ENCODE results near the gene DNAJC9.

DNA sequence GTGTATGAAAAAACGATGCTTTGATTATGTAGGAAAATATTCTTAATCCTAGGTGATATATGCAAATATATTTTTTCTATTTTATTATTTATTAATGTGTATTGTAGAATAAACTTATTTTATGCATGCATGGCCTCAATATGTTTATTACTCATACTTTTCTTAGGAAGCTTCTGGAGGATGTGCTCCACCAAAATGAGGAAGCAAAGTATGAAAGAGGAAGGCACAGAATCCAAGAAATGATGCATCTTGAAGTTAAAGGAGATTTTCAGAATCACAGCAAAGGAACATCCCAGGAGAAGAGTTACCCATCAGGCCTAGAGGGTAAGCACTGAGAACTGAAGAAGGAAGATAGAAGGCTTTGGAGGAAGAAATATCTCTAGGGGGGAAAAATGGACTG is 40.4 kb upstream of the DNAJC9 start:
- TF ChIP-seq, protein P1, sequence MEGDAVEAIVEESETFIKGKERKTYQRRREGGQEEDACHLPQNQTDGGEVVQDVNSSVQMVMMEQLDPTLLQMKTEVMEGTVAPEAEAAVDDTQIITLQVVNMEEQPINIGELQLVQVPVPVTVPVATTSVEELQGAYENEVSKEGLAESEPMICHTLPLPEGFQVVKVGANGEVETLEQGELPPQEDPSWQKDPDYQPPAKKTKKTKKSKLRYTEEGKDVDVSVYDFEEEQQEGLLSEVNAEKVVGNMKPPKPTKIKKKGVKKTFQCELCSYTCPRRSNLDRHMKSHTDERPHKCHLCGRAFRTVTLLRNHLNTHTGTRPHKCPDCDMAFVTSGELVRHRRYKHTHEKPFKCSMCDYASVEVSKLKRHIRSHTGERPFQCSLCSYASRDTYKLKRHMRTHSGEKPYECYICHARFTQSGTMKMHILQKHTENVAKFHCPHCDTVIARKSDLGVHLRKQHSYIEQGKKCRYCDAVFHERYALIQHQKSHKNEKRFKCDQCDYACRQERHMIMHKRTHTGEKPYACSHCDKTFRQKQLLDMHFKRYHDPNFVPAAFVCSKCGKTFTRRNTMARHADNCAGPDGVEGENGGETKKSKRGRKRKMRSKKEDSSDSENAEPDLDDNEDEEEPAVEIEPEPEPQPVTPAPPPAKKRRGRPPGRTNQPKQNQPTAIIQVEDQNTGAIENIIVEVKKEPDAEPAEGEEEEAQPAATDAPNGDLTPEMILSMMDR (IDR thresholded peaks at IDR 0.05; ENCODE audit: insufficient read depth, low read length) = no peak
- TF ChIP-seq POLR2AphosphoS5 (IDR thresholded peaks at IDR 0.05; ENCODE audit: low read depth) = no peak
- TF ChIP-seq, protein P2, sequence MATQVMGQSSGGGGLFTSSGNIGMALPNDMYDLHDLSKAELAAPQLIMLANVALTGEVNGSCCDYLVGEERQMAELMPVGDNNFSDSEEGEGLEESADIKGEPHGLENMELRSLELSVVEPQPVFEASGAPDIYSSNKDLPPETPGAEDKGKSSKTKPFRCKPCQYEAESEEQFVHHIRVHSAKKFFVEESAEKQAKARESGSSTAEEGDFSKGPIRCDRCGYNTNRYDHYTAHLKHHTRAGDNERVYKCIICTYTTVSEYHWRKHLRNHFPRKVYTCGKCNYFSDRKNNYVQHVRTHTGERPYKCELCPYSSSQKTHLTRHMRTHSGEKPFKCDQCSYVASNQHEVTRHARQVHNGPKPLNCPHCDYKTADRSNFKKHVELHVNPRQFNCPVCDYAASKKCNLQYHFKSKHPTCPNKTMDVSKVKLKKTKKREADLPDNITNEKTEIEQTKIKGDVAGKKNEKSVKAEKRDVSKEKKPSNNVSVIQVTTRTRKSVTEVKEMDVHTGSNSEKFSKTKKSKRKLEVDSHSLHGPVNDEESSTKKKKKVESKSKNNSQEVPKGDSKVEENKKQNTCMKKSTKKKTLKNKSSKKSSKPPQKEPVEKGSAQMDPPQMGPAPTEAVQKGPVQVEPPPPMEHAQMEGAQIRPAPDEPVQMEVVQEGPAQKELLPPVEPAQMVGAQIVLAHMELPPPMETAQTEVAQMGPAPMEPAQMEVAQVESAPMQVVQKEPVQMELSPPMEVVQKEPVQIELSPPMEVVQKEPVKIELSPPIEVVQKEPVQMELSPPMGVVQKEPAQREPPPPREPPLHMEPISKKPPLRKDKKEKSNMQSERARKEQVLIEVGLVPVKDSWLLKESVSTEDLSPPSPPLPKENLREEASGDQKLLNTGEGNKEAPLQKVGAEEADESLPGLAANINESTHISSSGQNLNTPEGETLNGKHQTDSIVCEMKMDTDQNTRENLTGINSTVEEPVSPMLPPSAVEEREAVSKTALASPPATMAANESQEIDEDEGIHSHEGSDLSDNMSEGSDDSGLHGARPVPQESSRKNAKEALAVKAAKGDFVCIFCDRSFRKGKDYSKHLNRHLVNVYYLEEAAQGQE (IDR thresholded peaks at IDR 0.05; ENCODE audit: insufficient replicate concordance, low read depth) = no peak

Data from HL-60 (cell line).